Measurements from ENCODE around the gene TRAPPC5. TPM values are rescaled to one million over a fixed set of nuclear protein-coding genes. Genes with fewer than 3 reads are reported as not detected.

Gene TRAPPC5
- total RNA-seq (2021) = 77.4 and 87.8 TPM in 2 replicates
- long read RNA-seq, full-length matches to known transcripts = 45 of 54 reads
- long read RNA-seq, partial matches to known transcripts = 0 of 54 reads
- long read RNA-seq, other reads (novel, unspliced or antisense) = 9 of 54 reads

DNA sequence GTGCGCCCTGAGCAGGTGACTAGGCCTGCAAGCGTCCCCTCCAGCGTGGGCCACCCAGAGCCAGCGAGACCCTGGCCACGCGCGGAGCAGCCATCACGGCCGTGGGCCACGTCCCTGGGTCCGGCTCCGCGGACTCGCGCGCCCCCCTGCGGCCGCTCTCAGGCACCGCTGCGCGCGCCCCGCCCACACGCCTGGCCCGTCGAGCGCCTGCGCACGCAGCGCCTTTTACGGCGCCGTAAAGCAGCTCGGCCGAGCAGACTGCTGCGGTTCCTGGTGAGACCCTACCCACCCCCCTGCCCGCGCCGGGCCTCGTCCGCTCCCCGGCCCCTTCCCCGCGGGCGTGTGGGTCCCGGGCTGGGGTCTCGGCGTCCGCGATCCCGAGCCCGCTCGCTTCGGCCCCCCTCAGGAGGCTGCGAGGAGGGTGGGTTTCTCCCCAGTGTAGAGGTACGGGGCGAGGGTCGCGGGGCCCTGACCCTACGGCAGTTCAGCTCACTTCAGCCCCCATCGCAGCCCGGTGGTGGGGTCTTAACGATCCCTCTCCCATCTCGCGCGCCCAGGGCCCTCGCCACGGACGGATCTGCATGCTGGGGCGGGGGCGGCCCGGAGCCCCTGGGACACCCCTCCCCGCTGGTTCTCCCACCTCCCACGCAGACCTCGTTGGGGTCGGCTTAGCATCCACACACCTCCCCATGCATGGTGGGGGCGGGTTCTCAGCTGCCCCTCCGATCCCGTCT lies at the start of gene TRAPPC5:
TSS of gene TRAPPC5 (plus strand) at position 228 of the 734 bp plus-strand sequence. CDS start 1,421 bp downstream, outside the sequence.
- no peak within 1 kb of the TSS for H3K4ac ChIP-seq (ENCODE audit: low read depth, low read length)
- H4K5ac ChIP-seq (ENCODE audit: insufficient read length, low read depth, low read length) = no peak within 1 kb of the TSS
- Mint-ChIP-seq H3K36me3 (ENCODE audit: insufficient read depth in 1 of 3, low read depth in 3 of 3) (peaks cover 6 to 23% (median 16%) of the 10 kb centered on the region in 3 experiments), H3K27me3 (ENCODE audit: low read depth) (peaks cover 42% of the 10 kb centered on the region), H3K9me3 (no peaks in the 10 kb centered on the region; a peak in 1 of 5 replicates), H3K27ac (peak within 1 kb of the TSS in 1 of 3 experiments; percentile 52; a peak in 2 of 7 replicates), H3K4me3 (peak within 1 kb of the TSS; percentile 86 to 89), H3K4me1 (peaks cover 17 to 29% of the 10 kb centered on the region in 2 experiments)
- no peak within 1 kb of the TSS for H2BK20ac ChIP-seq (ENCODE audit: low read depth, low read length, poor library complexity, severe bottlenecking)
- H4K20me1 ChIP-seq (ENCODE audit: control insufficient read depth, insufficient read depth, insufficient read length) = no peaks in the 10 kb centered on the region
- H3K23ac ChIP-seq (ENCODE audit: insufficient read length, low read depth, low read length) = no peak within 1 kb of the TSS
- H3K4me2 ChIP-seq (ENCODE audit: insufficient read depth, insufficient read length, low read length) = peak within 1 kb of the TSS; percentile 60
- no peak within 1 kb of the TSS for H4K8ac ChIP-seq (replicated peaks; ENCODE audit: insufficient read length, low read depth, low read length)
- WGBS (ENCODE audit: extremely low coverage, insufficient read length, low lambda C conversion rate) = no CpG with 5 or more reads among the region's 79 CpGs
- no peak within 1 kb of the TSS for H3K18ac ChIP-seq (ENCODE audit: insufficient read length, low read depth, low read length)
- no peak within 1 kb of the TSS for H2AFZ ChIP-seq (ENCODE audit: low read length)
- no peaks in the 10 kb centered on the region for H3K4me1 ChIP-seq (ENCODE audit: insufficient read depth, low read length)
- no peaks in the 10 kb centered on the region for H3K79me2 ChIP-seq (ENCODE audit: insufficient read depth, low read length)
- H3K27ac ChIP-seq (ENCODE audit: insufficient read length, low read depth, low read length) = no peak within 1 kb of the TSS
- H3K14ac ChIP-seq (ENCODE audit: insufficient read depth, low read length) = peak within 1 kb of the TSS; percentile 39; the same call in 1 of the 2 replicates
- H2BK120ac ChIP-seq (ENCODE audit: low read depth, low read length, poor library complexity, severe bottlenecking) = no peak within 1 kb of the TSS
- DNase-seq = peak; percentile 89
- no peak within 1 kb of the TSS for H2BK5ac ChIP-seq (ENCODE audit: insufficient read length, low read length)
- H2BK15ac ChIP-seq (ENCODE audit: low read depth, low read length) = no peak within 1 kb of the TSS
- H4K91ac ChIP-seq (ENCODE audit: insufficient read length, low read depth, low read length) = no peak within 1 kb of the TSS
- no peak within 1 kb of the TSS for H2AK5ac ChIP-seq (ENCODE audit: insufficient read length, low read length)
- H3T11ph ChIP-seq (ENCODE audit: low read length) = no peak within 1 kb of the TSS
- TF ChIP-seq, protein P1, sequence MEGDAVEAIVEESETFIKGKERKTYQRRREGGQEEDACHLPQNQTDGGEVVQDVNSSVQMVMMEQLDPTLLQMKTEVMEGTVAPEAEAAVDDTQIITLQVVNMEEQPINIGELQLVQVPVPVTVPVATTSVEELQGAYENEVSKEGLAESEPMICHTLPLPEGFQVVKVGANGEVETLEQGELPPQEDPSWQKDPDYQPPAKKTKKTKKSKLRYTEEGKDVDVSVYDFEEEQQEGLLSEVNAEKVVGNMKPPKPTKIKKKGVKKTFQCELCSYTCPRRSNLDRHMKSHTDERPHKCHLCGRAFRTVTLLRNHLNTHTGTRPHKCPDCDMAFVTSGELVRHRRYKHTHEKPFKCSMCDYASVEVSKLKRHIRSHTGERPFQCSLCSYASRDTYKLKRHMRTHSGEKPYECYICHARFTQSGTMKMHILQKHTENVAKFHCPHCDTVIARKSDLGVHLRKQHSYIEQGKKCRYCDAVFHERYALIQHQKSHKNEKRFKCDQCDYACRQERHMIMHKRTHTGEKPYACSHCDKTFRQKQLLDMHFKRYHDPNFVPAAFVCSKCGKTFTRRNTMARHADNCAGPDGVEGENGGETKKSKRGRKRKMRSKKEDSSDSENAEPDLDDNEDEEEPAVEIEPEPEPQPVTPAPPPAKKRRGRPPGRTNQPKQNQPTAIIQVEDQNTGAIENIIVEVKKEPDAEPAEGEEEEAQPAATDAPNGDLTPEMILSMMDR (conservative IDR thresholded peaks at IDR 0.05) = peak; percentile 96
- peak within 1 kb of the TSS; percentile 45 for H3K9ac ChIP-seq (ENCODE audit: extremely low read depth, insufficient read length, low read length)
- peaks cover 7% of the 10 kb centered on the region for H3K23me2 ChIP-seq (ENCODE audit: insufficient read length, low read depth, low read length, poor library complexity, severe bottlenecking)
- H3K56ac ChIP-seq (ENCODE audit: insufficient read length, low read depth, low read length) = no peak within 1 kb of the TSS
- no peaks in the 10 kb centered on the region for H3K79me1 ChIP-seq (ENCODE audit: insufficient read depth, low read depth, low read length, poor library complexity, severe bottlenecking)
- no peak within 1 kb of the TSS for H2BK12ac ChIP-seq (ENCODE audit: insufficient read length, low read depth, low read length)
- H3K9me3 ChIP-seq (ENCODE audit: control insufficient read depth, low read depth, low read length) = no peaks in the 10 kb centered on the region
- H3K27me3 ChIP-seq (ENCODE audit: insufficient read depth, low read length) = no peaks in the 10 kb centered on the region

Measured in H9 (cell line).